Measurements from ENCODE around the gene C1GALT1.

- TF ChIP-seq CTCF (IDR thresholded peaks at IDR 0.05) (no peak), EP300 (IDR thresholded peaks at IDR 0.05; ENCODE audit: low read depth) (no peak), POLR2A (IDR thresholded peaks at IDR 0.05) (no peak)
Observed at GRCh38 chr7:7257899-7258692, 75.8 kb downstream of the C1GALT1 start.
